Superior temporal gyrus (tissue), 1 donor: ENCODE data around the gene SNCA.

ENCODE experiments used
- DNase-seq: peaks from one replicate; pipeline ENCODE4 v3.0.0-alpha.2; 2016; ENCODE audit errors: extremely low spot score

The SNCA gene

GRCh38 chr4:89836897-89837384, at the start of gene SNCA:
Gene SNCA (minus strand): TSS chr4:89837161. CDS start chr4:89835667, 1,494 bp downstream.
- peak; percentile 81 for DNase-seq

DNA sequence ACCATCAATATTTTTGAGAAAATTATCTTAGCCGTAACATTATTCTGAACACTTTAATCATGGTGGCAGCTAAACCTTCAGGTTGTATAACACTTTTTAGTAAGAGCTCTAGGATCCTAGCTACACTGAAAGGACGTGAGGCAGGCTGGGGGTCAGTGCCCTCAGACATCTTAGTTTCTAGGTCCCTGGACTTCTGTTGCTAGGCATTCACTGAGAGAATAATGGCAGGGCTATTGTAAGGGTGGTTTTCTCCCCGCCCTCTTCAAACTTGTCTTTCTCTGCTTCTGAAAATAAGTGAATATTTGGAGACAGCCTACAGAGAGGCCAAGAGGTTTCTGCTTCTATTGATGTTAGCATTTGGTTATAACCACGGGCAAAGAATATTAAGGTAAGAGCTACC, 42.3 kb upstream of the SNCA start:
- DNase-seq = no peak

- DNase-seq = no peak
Observed at GRCh38 chr4:89878611-89879010, 41.6 kb upstream of the SNCA start.

DNA sequence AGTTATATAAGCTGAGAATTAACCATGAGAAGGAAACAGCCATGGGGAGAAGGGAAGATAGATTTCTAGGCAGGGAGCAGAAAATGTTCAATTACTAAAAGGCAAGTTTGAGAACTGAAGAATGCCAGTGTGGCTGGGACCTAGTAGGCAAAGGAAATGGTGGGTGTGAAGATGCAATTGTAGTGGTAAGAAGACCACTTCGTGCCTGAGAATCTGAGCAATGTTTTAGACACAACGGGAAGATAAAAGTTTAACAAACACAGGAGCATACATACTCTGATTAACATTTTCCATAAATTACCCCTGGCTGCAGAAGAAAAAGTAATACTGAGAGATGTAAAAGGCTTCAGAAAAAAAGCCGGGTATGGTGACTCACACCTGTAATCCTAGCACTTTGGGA, 39.6 kb upstream of the SNCA start:
- no peak for DNase-seq

GRCh38 chr4:89871211-89871610, 34.2 kb upstream of the SNCA start:
- no peak for DNase-seq

DNA sequence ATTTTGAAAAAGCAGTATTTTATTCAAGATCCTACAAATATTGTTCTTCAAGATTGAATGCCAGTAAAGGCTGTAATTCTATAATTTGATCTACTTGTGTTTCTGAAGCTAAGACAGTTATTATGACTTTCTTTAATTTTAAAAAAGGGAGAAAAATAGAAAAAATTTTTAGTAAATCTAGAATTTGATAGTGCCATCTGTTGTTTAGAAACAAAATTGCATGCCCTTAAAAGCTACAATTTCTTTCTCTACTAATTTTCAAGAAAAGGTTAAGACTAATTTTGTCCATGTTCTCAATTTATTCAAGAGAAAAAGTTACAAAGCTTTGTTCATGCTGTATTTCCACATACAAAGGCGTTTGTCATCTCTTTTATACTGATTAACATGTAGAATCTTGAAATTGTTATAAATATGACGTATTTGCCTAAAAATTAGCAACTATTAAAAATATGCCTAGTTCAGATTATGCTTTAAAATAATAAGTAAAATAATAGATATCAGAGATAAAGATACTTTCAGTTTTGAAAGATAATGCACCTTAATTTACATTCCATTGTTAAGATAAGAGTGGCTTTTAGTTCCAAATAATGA, 32.1 kb upstream of the SNCA start:
- DNase-seq = peak; percentile 62

GRCh38 chr4:89868276-89868675, 31.3 kb upstream of the SNCA start:
- DNase-seq = no peak

DNA sequence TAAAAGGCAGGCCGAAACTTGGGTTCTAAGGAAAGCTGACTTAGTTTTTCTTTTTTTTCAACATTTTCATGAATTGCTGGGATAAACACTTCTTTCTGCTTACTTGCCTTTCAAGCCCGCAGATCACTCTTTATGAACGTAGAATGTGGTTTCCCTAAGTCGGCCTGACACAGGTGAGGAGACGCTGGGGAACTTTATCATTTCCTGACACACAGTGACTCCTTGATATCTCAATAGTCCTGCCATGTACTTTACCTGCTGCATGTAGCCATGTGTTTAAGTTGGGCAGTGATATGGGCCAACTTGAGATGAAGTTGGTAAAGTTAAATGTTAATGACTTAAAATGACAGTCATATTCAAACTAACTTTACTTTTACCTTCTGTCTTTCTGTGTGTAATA, 26.6 kb upstream of the SNCA start:
- DNase-seq = no peak

DNA sequence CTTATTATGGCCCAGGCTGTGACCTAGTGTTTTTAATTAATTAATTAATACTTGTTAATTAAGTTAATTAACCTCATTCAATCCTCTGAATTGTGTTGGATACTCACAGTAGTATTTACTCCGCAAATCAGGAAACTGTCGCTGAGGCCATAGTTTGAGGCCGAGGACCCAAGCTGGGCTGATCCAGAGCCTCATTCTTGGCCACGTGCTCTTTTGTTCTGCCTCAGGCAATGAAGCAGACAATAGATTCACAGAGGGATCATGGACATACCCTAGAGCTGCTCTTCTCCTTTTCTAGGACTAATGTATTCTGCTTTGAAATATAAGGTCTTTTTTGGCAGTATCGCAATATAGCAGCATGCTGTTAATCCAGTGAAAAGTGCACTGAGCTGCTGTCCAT, 24.0 kb upstream of the SNCA start:
- DNase-seq = no peak

DNA sequence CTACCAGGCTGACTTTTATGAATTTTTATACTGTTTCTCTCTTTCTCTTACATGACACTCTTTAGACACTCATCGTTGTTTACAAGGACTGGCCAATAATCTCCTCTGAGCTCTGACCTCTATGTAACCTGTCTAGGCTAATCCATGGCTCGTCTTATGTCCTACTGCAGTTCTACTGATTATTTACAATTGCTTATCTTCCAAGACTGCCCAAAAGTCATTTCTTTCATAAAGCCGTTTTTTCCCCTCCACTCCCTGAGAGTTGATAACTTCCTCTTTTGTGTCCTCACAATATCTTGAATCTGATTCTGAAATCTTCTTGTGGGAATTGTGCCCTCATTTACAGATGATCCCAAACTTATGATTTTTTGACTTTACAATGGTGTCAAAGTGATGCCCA, 18.3 kb upstream of the SNCA start:
- DNase-seq = no peak

DNA sequence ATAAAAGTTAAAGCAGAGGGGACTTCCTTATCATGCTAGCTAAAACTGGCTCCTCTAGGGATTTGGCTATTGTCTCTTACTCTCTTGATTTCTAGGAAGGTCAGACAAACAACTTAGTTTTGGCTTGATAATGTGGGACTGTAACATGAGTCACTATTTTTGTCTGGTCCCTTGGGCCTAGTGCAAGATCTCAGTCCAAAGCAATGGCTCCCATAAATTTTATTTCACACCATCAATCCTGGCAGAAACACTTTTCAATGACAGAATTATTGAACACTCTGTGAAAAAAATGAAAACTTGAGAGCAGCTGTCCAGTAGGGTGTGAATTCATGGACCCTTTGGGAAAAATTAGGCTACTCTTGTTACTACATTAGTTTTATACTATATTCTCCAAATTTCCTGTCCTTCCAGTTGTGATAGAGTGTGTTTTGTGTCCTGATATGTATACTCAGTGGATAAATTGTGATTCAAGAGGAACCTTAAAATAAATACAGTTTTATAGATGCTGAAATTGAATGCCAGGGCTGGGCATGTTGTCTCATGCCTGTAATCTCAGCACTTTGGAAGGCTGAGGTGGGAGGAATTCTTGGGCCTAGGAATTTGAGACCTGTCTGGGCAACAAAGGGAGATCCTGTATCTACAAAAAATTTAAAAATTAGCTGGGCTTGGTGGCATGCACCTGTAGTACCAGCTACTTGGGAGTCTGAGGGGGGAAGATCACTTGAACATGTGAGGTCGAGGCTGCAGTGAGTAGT, 10.8 kb upstream of the SNCA start:
- no peak for DNase-seq

DNA sequence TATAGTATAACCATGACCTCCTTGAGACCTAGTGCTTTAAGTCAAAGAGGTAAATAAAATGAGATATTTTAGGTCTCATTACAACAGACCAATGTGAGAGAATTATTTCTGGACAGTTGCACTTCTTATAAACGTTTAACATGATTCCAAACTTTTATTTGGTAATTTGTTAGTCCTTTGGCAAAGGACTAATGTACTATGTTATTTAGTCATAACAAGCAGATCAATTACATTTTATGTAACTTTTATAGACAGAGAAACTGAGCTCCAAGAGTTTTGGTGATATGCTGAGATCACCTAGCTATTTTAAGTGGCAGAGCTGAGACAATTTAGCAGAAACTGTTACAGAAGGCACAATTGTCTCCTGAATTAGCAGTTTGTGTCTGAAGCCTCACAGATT, 2.6 kb upstream of the SNCA start:
- DNase-seq = no peak

DNA sequence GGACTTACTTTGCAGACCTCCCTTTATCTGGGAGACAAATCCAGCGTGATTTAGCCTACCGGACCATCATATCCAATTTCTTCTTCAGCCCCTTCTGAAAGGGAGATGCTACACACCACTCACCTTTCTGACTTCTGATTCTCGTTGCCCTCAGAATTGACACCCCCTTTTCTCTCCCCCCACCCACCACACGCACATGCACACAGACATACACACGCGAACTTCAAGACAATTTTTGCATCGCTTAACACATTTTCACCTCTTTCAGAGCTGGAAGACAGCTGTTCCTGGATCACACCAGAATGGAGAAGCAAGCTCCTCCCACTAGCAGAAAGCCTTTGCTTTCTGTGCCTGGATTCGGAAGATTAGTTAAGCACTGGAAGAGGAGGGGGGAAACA, 1.0 kb upstream of the SNCA start:
- DNase-seq = peak; percentile 60

DNA sequence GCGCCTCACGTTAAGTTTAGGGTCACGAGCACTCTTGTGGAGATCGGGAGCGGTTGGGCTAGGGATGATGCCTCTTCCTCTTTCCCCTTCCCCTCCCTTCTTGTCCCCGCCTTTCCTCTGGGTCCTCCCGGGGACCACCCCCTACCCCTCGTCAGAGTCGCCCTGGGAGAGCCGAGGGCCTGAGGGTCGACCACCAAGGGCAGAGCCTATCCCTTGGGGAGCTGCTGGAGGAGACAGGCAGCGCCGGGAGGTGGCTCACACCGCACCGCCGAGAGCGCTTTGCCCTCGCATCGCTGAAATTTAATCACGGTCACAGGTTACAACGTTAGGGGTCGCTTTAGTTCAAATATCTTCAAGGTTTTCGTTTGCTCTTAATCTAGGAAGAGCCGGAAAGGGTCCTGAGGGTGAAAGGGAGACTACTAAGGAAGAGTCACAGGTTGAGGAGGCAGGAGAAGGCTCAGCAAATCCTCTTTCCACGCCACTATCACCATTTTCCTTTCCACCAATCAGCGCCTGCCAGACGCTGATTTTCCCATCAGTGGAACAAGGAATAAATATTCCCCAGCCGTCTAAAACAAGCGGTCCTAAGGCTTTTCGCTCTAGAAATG, 528 bp upstream of the SNCA start:
- DNase-seq = peak; percentile 85

GRCh38 chr4:89836031-89836745, 773 bp downstream of the SNCA start:
- DNase-seq = peak; percentile 52

GRCh38 chr4:89835413-89835812, 1.5 kb downstream of the SNCA start:
- DNase-seq = peak; percentile 58

- peak; percentile 57 for DNase-seq
Observed at GRCh38 chr4:89834486-89835209, 2.3 kb downstream of the SNCA start.

- peak; percentile 90 for DNase-seq
Observed at GRCh38 chr4:89829470-89830138, 7.4 kb downstream of the SNCA start.

DNA sequence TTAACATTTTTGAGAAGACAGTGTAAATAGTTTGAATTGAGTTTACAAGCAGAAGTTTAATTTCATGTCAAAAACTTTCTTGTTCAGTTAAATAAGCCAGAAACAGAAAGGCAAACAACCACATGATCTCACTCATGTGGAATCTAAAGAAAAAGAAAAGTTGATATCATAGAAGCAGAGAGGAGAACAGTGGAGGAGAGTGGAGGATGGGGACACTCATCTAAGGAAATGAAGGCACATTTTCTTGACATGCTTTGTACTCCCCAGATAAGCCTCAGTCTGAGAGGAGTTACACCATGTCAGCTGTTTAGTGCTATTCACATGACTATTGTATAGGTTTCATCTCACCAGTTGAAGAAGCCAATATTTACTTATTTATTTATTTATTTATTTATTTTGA, 13.5 kb downstream of the SNCA start:
- no peak for DNase-seq

DNA sequence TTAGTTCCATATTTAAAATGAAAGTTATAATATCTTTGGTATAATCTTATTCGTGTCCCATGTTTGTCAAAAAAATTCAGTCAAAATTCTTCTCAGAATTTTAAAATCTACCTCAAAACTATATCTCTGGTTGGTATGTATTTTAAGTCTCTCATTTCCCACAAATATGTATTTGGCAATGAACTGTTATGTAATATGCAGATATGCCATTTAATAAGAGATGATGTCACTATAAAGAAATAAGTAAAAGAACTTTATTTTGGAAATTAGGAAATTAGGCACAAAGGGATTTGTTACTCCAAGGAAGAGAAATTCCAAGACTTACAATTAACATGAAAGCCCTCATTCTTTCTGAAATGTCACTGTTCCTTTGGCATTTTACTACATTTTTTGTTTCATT, 15.3 kb downstream of the SNCA start:
- DNase-seq = no peak

DNA sequence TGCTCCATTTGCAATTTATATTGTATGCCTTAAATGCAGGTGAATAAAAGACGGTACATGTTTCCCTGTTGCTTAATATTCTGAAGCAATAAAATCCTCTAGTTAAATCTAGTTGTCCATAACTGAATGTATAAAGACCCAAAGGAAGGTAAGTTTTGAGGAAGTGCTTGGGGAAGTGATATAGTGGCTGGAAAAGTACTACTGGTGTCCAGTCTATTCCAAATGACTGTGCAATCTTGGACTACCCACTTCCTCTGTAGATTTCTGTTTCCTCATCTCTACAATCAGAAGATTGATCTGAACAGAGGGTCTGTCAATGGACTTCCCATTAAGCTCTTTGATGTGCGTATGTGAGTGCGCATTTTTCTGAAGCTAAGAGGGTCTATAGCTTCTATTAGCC, 17.0 kb downstream of the SNCA start:
- no peak for DNase-seq
